ENCODE measurements around the gene SLC12A7.
"Not testable (repeated sequence)": the region's sequence is repeated elsewhere in the genome, so short reads cannot be mapped to it uniquely, and the experiment has no call there.

The SLC12A7 gene

DNA sequence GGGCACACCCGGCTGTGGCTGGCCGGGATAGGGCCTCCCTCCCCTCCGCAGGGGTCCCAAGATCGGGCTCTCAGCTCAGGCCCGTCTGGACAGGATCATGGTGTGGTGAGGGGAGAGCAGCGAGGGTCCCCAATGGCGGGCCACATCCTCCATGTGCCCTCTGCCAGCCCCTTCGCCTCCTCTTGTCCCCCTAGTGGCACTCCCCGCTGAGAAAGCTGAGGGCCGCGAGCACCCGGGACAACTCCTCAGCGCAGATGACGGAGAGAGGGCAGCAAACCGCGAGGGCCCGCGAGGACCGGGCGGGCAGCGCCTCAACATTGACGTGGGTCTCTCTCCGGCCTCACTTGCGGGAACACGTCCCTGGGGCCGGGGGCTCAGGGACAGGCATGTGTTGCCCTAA lies 78.7 kb downstream of the SLC12A7 start:
- DNase-seq: no peak

DNA sequence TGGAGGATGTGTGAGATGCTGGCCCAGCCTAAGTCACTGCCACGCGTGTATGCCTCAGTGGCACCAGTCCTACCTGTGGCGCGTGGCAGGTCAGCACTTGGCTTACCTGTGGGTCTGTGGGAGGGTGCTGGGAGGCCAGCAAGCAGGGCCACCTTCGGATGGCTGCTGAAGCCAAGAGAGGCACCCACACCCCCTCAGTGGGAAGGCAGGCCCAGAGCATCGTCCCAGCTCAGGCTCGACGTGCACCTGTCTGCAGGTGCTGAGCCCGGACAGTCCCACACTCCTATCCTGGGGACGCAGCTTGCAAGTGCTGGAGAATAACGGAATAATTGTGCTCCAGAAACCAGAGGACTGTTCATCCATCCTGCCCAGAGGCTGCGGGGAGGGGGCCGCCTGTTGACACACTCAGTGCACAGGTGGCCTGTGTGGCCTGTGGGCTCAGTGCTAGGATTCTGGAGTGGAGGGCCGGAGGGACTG lies 79.3 kb downstream of the SLC12A7 start:
- no peak for DNase-seq

DNA sequence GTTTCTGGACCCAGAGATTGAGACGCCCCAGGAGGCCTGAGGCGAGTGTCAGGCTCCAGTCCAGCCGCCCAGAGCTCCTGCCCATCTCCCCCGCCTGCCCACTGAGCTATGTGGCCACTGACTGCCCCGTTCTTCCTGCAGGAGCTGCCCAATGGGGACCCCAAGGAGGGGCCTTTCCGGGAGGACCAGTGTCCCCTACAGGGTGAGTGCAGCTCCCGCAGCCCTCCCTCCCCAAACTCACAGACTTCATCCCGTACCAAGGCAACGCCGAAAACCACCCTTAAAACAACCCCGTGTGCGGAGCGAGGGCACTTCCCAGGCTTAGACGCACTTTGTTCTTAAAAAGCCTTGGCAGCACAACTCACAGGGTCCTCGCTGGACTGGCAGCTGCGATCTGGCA lies 79.9 kb downstream of the SLC12A7 start:
- DNase-seq: no peak

GRCh38 chr5:1031306-1031959 lies 80.4 kb downstream of the SLC12A7 start:
- DNase-seq: no peak

- DNase-seq: no peak
These were observed 81.0 kb downstream of the SLC12A7 start for GRCh38 chr5:1030801-1031271.

GRCh38 chr5:1029945-1030625 lies 81.8 kb downstream of the SLC12A7 start:
- no peak for DNase-seq

GRCh38 chr5:1029282-1029944 lies 82.5 kb downstream of the SLC12A7 start:
- DNase-seq: no peak

DNA sequence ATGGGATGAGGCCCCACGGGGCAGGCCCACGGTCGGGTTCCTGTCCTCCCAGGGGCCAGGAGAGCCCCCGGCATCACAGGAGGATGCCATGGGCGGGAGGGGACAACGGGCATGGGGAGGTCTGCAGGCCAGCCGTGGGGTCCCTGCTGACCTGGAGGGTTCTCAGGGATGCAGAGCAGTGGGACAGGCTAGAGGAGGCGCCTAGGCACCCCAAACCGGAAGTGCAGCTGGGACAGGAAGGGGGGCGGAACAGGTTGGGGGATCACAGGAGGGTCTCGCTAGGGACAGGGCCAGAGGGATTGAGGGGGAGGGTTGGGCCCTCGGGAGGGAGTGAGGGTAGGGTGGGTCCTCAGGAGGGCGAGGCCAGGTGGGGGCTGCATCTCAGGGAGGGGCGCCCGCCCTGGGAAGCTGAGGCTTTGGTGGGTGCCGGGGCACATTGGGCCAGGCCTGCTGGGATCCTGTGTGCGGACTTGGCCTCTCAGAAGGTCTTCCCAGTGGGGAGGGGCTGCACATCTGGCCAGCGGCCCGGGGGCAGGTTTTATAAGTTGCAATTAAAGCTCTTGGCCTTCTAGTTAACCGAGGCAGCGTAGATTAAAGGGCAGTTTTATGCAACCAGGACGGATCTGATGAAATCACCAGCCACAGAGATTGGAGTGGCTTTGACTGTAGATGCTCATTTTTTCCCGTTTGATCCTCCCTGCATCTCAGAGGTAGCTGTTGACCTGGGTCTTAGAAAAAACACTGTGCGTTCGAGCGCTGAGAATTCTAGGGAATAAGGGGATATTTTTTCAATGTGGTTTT lies 83.2 kb downstream of the SLC12A7 start:
- no peak for DNase-seq

DNA sequence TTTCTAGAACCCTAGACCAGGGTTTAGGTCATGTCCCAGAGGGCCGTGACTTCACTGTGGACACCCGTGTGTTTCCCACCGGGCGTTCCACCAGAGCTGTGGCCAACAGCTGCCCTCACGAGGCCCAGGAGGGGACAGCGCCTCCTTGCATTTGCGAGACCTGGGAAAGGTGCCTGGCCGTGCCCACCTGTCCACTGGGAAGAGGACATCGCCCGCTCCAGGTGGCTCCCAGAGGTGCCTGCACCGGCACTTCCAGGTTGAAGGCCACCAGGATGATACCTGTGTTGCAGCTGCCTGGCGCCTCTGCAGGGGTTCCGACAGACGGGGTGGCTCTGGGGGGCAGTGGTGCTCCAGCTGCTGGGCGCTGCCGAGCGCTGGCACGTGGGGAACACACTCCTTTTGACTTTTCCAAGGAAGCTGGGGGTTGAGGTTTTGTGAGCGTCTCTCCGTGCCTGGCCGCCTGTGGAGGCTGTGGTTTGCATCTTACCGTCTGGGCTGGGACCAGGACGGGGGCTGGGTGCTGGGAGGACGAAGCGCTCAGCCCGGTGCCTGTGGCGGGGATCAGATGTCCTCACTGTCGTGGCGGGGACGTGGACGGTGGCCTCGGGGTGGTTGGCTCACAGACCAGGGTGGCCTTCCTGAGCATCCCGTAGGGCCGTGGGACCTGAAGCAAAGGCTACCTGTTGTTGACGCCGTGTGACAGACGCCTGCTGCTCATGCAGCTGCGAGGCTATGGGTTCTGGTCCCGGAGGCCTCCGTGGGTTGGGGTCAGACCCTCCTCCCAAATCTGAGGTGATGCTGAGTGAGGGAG lies 84.0 kb downstream of the SLC12A7 start:
- DNase-seq: no peak

DNA sequence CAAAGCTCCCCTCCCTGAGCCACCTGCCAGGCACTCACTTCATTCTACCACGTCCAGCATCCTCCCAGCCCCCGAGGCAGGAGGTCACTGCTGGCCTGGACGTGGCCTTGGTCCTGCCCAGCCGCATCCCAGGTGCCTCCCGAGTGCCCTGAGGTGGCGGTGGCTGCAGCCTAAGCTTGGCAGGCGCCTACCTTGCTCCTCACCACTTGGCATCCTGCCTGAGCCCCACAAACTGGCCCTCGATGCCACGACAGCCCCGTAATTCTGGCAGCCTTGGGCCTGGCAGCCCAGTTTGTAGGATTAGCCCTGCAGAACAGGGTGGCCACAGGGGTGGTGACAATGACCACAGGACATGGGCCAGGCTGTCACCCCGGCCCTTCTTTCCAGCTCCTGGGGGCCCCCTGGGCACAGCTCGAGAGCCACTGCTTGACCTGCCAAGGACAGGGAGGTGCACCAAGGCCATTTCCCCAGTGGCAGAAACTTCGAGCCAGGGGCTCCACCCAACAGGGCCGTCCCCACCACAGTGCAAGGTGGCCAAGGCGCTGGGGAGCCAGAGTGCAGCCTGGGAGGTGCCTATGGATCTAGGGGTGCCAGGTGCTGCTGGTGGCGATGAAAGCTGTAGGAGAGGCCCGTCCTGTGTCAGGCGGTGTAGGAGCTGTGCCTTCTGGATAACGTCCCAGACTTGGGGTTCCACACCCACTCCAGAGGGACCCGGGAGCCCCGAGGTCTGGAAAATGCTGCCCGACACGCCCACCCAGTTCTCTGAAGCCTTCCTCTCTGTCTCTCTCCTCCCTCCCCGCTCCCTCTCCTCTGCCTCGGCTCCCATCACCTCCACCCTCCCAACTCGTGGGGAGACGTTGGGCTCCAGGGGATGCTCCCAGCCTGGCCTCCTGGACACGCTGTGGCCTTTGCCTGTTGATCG lies 84.9 kb downstream of the SLC12A7 start:
- DNase-seq: no peak

DNA sequence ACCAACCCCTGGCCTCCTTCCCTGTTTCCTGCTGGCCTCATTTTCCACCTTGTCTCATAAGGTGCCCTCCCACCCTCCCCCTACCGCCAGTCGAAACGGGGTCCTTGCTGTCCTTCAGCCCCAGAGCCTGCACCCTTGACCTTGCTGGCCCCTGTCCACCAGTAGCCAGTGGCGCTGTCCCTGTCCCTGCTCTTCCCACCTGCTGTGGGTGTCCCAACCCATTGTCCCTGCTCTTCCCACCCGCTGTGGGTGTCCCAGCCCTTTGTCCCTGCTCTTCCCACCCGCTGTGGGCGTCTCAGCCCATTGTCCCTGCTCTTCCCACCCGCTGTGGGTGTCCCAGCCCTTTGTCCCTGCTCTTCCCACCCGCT lies 89.9 kb downstream of the SLC12A7 start:
- DNase-seq: not testable (repeated sequence)

DNA sequence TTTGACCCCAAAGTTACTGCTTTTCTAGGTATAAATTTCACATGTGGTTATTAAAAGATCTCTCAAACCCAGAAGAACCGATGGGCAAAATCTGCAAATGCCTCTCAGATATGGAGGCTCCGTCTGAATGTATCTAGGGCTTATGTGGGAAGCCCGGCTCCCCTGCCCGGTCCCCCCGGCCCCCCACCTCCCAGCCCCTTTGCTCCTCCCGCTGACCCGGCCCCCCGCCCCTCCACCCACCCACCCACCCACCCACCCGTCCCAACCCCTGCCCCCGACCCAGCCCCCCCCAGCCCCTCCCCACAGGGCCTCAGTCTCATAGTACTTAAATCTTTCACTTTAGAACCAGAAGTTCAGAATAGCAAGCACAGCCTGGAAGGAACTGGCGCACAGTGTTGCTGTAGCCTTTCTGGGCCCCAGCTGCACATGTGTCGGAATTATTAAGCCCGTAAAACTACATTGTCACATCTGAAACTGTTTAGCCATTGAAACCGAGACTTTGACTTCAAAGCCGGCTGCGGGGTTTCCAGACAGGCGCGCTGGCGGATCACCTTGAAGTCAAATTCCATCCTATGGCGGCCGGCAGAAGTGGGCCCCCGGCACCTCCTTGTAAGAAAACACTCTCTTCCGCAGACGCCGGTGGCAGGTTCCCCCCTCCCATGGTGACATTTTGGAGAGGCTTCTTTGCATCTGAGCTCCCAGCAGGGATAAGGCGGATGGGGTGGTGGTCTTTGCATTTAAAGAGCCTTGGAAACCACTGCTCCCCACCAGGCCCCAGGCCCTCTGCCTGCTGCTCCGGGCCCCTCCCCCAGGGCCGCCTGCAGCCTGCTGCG lies 90.5 kb downstream of the SLC12A7 start:
- no peak for DNase-seq

DNA sequence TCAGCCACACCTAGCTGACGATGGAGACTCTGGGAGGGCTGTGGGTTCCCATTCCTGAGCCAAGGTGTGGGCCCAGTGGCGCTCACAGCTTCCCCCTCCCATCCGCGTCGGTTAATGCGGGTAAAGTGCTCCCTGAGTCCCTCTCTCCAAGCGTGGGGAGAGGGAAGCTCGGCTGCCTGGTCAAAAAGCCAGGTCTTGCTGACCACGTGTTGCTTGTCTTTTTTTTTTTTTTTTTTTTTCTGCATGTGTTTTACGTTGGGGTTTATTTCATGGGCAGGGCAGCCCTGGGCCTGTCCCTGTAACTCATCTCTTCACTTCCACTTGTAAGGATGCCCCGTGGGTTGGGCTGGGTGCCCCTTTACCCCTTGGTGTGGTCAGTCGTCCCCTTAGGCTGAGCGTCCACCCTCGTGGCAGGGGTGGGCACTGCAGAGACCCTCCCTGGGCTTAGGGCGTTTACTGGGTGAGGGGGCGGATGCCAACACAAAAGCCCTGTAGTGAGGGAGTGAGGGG lies 91.4 kb downstream of the SLC12A7 start:
- DNase-seq: no peak

- no peak for DNase-seq
These were observed 92.6 kb downstream of the SLC12A7 start for GRCh38 chr5:1019001-1019905.

DNA sequence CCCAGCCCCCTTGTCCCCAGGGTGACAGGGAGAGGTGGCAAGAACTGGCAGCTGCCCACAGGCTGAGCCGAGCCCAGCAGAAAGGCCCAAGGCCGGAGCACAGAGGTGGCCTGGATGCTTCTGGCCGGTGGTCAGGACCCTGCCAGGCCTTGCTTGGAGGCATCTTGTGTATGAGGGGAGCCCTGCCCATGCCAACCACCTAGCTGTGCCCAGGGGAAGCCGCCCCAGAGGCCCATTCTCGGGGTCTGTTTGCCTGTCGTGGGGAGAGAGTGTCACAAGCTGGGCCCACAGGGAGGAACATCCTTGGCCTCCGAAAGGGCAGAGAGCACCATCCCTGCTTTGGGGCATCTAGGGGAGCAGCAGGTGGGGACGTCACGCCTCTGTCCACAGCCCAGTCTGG lies 93.3 kb downstream of the SLC12A7 start:
- DNase-seq: no peak

DNA sequence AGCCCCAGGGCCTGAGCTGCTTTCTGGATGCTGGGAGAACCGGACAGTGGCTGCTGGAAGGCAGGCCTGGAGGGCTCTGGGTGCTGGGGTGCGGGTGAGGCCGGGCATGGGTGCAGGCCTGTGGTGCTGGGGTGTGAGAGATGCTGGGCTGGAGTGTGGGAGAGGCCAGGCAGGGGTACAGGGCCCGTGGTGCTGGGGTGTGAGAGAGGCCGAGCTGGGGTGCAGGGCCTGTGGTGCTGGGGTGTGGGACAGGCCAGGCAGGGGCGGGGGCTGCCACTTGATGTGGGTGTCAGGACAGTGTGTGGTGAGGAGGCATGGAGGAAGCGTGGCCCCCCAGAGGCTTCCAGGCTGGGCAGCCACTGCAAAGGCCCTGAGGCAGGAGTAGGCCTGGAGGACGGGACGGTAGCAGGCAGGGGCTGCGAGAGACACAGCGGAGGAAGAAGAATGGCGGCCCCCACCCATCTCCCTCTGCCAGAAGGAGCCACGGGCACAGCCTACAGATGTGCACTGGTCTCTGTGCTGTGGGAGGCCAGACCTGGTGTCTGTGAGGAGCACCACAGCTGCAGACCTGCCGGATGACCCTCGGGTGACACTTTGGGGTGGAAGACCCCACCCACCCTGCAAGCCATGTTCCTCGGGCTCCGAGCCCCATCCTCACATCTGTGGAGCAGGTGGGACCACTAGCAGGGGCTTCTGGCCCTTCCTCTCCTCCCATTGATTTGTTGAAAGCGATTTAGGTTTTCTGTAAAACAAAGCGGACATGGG lies 94.0 kb downstream of the SLC12A7 start:
- no peak for DNase-seq

GRCh38 chr5:1017056-1017455 lies 94.8 kb downstream of the SLC12A7 start:
- DNase-seq: no peak

- DNase-seq: no peak
These were observed 95.4 kb downstream of the SLC12A7 start for GRCh38 chr5:1016476-1016875.

Data from C1 segment of cervical spinal cord (tissue), 14 donors.